Stimulated activated CD4-positive, alpha-beta T cell treated with anti-CD3 and anti-CD28 coated beads, TNF-alpha, amount 100 ng/mL, for 4 hours (primary cell): Measurements from ENCODE around the gene GRAMD1A.
"Not testable (repeated sequence)": the region's sequence is repeated elsewhere in the genome, so short reads cannot be mapped to it uniquely, and the experiment has no call there.

Experiments
- DNase-seq, 3 experiments: peaks; one replicate each; pipeline ENCODE4 v3.0.0-alpha.2; 2020; ENCODE audit warnings: low read depth in 3 of 3

The GRAMD1A gene

GRCh38 chr19:35004517-35005255, 4.6 kb downstream of the GRAMD1A start:
- DNase-seq, result no peak

- no peak for DNase-seq
Observed at GRCh38 chr19:35005256-35005977, 5.3 kb downstream of the GRAMD1A start.

GRCh38 chr19:35006007-35006341, 5.9 kb downstream of the GRAMD1A start:
- DNase-seq, result not testable (repeated sequence)

GRCh38 chr19:35006342-35006998, 6.3 kb downstream of the GRAMD1A start:
- DNase-seq, result no peak

- no peak for DNase-seq
Observed at GRCh38 chr19:35006999-35007365, 6.9 kb downstream of the GRAMD1A start.

- not testable (repeated sequence) for DNase-seq
Observed at GRCh38 chr19:35007427-35007826, 7.3 kb downstream of the GRAMD1A start.

- DNase-seq, result no peak
Observed at GRCh38 chr19:35008891-35009341, 8.8 kb downstream of the GRAMD1A start.

- no peak for DNase-seq
Observed at GRCh38 chr19:35009424-35010415, 9.6 kb downstream of the GRAMD1A start.

GRCh38 chr19:35011091-35011689, 11.1 kb downstream of the GRAMD1A start:
- no peak for DNase-seq

GRCh38 chr19:35011737-35012682, 11.9 kb downstream of the GRAMD1A start:
- no peak for DNase-seq

- DNase-seq, result peak; percentile 66 to 71 (median 71)
Observed at GRCh38 chr19:35013041-35013819, 13.1 kb downstream of the GRAMD1A start.

- DNase-seq, result peak in 2 of 3 experiments; percentile 13 to 39
Observed at GRCh38 chr19:35013820-35014754, 14.0 kb downstream of the GRAMD1A start.

GRCh38 chr19:35014774-35015173, 14.7 kb downstream of the GRAMD1A start:
- not testable (repeated sequence) for DNase-seq

- DNase-seq, result no peak
Observed at GRCh38 chr19:35015270-35015953, 15.3 kb downstream of the GRAMD1A start.

- no peak for DNase-seq
Observed at GRCh38 chr19:35015954-35016351, 15.8 kb downstream of the GRAMD1A start.

- no peak for DNase-seq
Observed at GRCh38 chr19:35017507-35017906, 17.4 kb downstream of the GRAMD1A start.

- no peak for DNase-seq
Observed at GRCh38 chr19:35018379-35018778, 18.3 kb downstream of the GRAMD1A start.
